Stimulated activated CD4-positive, alpha-beta T cell treated with anti-CD3 and anti-CD28 coated beads, Interleukin-2, amount 100 ng/mL, for 4 hours (primary cell): Measurements from ENCODE around the gene C1orf116.

Source experiments
- DNase-seq: peaks from one replicate; pipeline ENCODE4 v3.0.0-alpha.2; 2020; ENCODE audit warnings: low read depth

Gene C1orf116

GRCh38 chr1:207019661-207020060 is 12.9 kb downstream of the C1orf116 start:
- no peak for DNase-seq

- no peak for DNase-seq
These were observed 13.4 kb downstream of the C1orf116 start for GRCh38 chr1:207019161-207019560.

- no peak for DNase-seq
These were observed 13.8 kb downstream of the C1orf116 start for GRCh38 chr1:207018707-207019106.

- no peak for DNase-seq
These were observed 14.7 kb downstream of the C1orf116 start for GRCh38 chr1:207017615-207018559.

GRCh38 chr1:207015791-207016190 is 16.8 kb downstream of the C1orf116 start:
- no peak for DNase-seq

GRCh38 chr1:207014728-207015127 is 17.8 kb downstream of the C1orf116 start:
- no peak for DNase-seq

- no peak for DNase-seq
These were observed 19.1 kb downstream of the C1orf116 start for GRCh38 chr1:207013321-207014085.

- DNase-seq = no peak
These were observed 21.8 kb downstream of the C1orf116 start for GRCh38 chr1:207010726-207011125.

GRCh38 chr1:207009945-207010344 is 22.6 kb downstream of the C1orf116 start:
- DNase-seq = no peak

GRCh38 chr1:207009182-207009850 is 23.2 kb downstream of the C1orf116 start:
- no peak for DNase-seq

- no peak for DNase-seq
These were observed 25.1 kb downstream of the C1orf116 start for GRCh38 chr1:207007352-207008033.

- DNase-seq = no peak
These were observed 25.6 kb downstream of the C1orf116 start for GRCh38 chr1:207006914-207007313.

- no peak for DNase-seq
These were observed 26.5 kb downstream of the C1orf116 start for GRCh38 chr1:207006083-207006482.

- peak; percentile 13 for DNase-seq
These were observed 27.4 kb downstream of the C1orf116 start for GRCh38 chr1:207004931-207005830.

GRCh38 chr1:207003210-207003609 is 29.3 kb downstream of the C1orf116 start:
- no peak for DNase-seq

GRCh38 chr1:207002724-207003146 is 29.8 kb downstream of the C1orf116 start:
- DNase-seq = no peak

GRCh38 chr1:207001492-207002245 is 30.9 kb downstream of the C1orf116 start:
- DNase-seq = no peak

GRCh38 chr1:207000651-207001291 is 31.8 kb downstream of the C1orf116 start:
- no peak for DNase-seq

GRCh38 chr1:206998816-206999215 is 33.7 kb downstream of the C1orf116 start:
- no peak for DNase-seq
